CD14-positive monocyte (primary cell): ENCODE data around the gene DTNB. TPM values are rescaled to one million over a fixed set of nuclear protein-coding genes. Genes with fewer than 3 reads are reported as not detected.

ENCODE experiments used
- DNase-seq, 3 donors: peaks; one replicate each; pipeline ENCODE4 v3.0.0-alpha.2; 2011 to 2022
- H2AFZ ChIP-seq: 2 replicates; pipeline ENCODE4 v1.6.0; 2012; ENCODE audit warnings: mild to moderate bottlenecking, low read depth, low read length, inconsistent platforms; ENCODE audit not compliant: insufficient read depth, poor library complexity, severe bottlenecking
- H3K27ac ChIP-seq, 2 donors: 1 replicate in 1 of 2; 2 replicates in 1 of 2; pipeline ENCODE4 v1.5.1; 2012 to 2013; ENCODE audit warnings: low read length in 2 of 2, control low read depth in 1 of 2, inconsistent platforms in 1 of 2, low read depth in 1 of 2, mild to moderate bottlenecking in 1 of 2
- H3K27me3 ChIP-seq, 2 donors: one replicate each; pipeline versions ENCODE4 v1.6.0 to v1.6.1; 2011 to 2013; ENCODE audit warnings: low read length in 2 of 2; ENCODE audit not compliant: control insufficient read depth in 2 of 2, insufficient read depth in 2 of 2
- H3K36me3 ChIP-seq, 2 donors: replicated peaks in 1 of 2; 1 replicate in 1 of 2; 2 replicates in 1 of 2; pipeline versions ENCODE4 v1.5.1 to v1.6.1; 2012 to 2013; ENCODE audit warnings: low read length in 2 of 2, control low read depth in 1 of 2, inconsistent platforms in 1 of 2, mild to moderate bottlenecking in 1 of 2; ENCODE audit not compliant: insufficient read depth in 2 of 2, control insufficient read depth in 1 of 2
- H3K4me1 ChIP-seq, 2 donors: 1 replicate in 1 of 2; 2 replicates in 1 of 2; pipeline versions ENCODE4 v1.5.1 to v1.6.1; 2012 to 2013; ENCODE audit warnings: low read length in 2 of 2, control low read depth in 1 of 2, inconsistent platforms in 1 of 2, mild to moderate bottlenecking in 1 of 2, moderate library complexity in 1 of 2; ENCODE audit not compliant: insufficient read depth in 2 of 2, control insufficient read depth in 1 of 2
- H3K4me2 ChIP-seq: replicated peaks from 2 replicates; pipeline ENCODE3; 2012; ENCODE audit warnings: low read length, moderate library complexity, mild to moderate bottlenecking; ENCODE audit not compliant: poor library complexity, severe bottlenecking; ENCODE audit errors: extremely low read depth
- H3K4me3 ChIP-seq, 3 experiments: fragments of 200-600 bp in 1 of 3; sonication (generic) in 1 of 3; replicated peaks in 1 of 3; 1 replicate in 2 of 3; 2 replicates in 1 of 3; pipeline ENCODE4 v1.5.1; 2011 to 2013; ENCODE audit warnings: low read length in 3 of 3, mild to moderate bottlenecking in 3 of 3, control low read depth in 2 of 3, low read depth in 2 of 3, inconsistent platforms in 1 of 3, moderate library complexity in 1 of 3
- H3K79me2 ChIP-seq: 2 replicates; pipeline ENCODE4 v1.6.0; 2012; ENCODE audit warnings: mild to moderate bottlenecking, control low read depth, inconsistent platforms, low read length, moderate library complexity; ENCODE audit not compliant: insufficient read depth
- H3K9ac ChIP-seq: 2 replicates; pipeline ENCODE4 v1.6.0; 2017; ENCODE audit warnings: low read length, mild to moderate bottlenecking; ENCODE audit not compliant: insufficient read depth, poor library complexity, severe bottlenecking
- H3K9me3 ChIP-seq, 2 donors: replicated peaks in 1 of 2; 1 replicate in 1 of 2; 2 replicates in 1 of 2; pipeline versions ENCODE4 v1.5.1 to v1.6.1; 2012 to 2013; ENCODE audit warnings: low read length in 2 of 2, control low read depth in 1 of 2; ENCODE audit not compliant: control insufficient read depth in 1 of 2, insufficient read depth in 1 of 2
- H4K20me1 ChIP-seq: 2 replicates; pipeline ENCODE4 v1.6.0; 2012; ENCODE audit warnings: mild to moderate bottlenecking, low read length, control low read depth, moderate library complexity; ENCODE audit not compliant: insufficient read depth
- H3K27ac Mint-ChIP-seq, 7 donors: one replicate each; pipeline ENCODE4 v1.8.0; 2020; ENCODE audit warnings: mild to moderate bottlenecking in 7 of 7, mixed read lengths in 7 of 7, moderate library complexity in 6 of 7, inconsistent platforms in 2 of 7
- H3K27me3 Mint-ChIP-seq, 3 donors: one replicate each; pipeline ENCODE4 v1.8.0; 2021 to 2022; ENCODE audit warnings: low read depth in 3 of 3, mild to moderate bottlenecking in 3 of 3, mixed read lengths in 3 of 3, moderate library complexity in 3 of 3, inconsistent platforms in 1 of 3
- H3K36me3 Mint-ChIP-seq, 2 donors: one replicate each; pipeline ENCODE4 v1.8.0; 2020; ENCODE audit warnings: mixed read lengths in 2 of 2, inconsistent platforms in 1 of 2, mild to moderate bottlenecking in 1 of 2
- H3K4me1 Mint-ChIP-seq: one replicate; pipeline ENCODE4 v1.8.0; 2020; ENCODE audit warnings: mild to moderate bottlenecking, mixed read lengths
- H3K4me3 Mint-ChIP-seq, 2 donors: one replicate each; pipeline ENCODE4 v1.8.0; 2020; ENCODE audit warnings: mild to moderate bottlenecking in 2 of 2, mixed read lengths in 2 of 2, moderate library complexity in 1 of 2
- H3K9me3 Mint-ChIP-seq, 7 donors: one replicate each; pipeline ENCODE4 v1.8.0; 2020 to 2022; ENCODE audit warnings: mixed read lengths in 7 of 7, mild to moderate bottlenecking in 6 of 7, moderate library complexity in 6 of 7, inconsistent platforms in 2 of 7
- CTCF ChIP-seq: fragments of 200-600 bp; IDR thresholded peaks from one replicate; pipeline ENCODE4 v1.8.0; 2022; ENCODE audit warnings: antibody characterized with exemption, mild to moderate bottlenecking
- WGBS: methylation state at CpG from one replicate; pipeline ENCODE4 v1.1.5; 2013; ENCODE audit warnings: missing lambda C conversion rate; ENCODE audit not compliant: insufficient coverage; 5-methylcytosine and 5-hydroxymethylcytosine counted together
- intact Hi-C, 2 donors: fragments of 100-400 bp; cut with micrococcal nuclease; formaldehyde crosslinking; loops; one replicate each; pipeline versions ENCODE4 v1.15.0 to v1.15.1; 2023
- polyA plus RNA-seq, 3 donors: library from polyadenylated mRNA; depleted of rRNA in 1 of 3; unstranded in 2 of 3; stranded (reverse) in 1 of 3; fragments of 300-500 nt in 2 of 3; fragments of >200 nt in 1 of 3; fragmentation: Illumina TruSeq in 2 of 3; gene quantifications; 1 replicate in 2 of 3; 2 replicates in 1 of 3; pipeline ENCODE4 v1.2.3, GENCODE V29; 2012 to 2021

DTNB gene
- polyA plus RNA-seq, 3 donors = 3.0 to 4.2 (median 3.3) TPM

GRCh38 chr2:25354116-25354515 is 319.3 kb downstream of the DTNB start:
- H3K79me2 ChIP-seq = no peaks in the 10 kb centered on the region
- H3K4me2 ChIP-seq = no peak overlapping the region
- H3K9ac ChIP-seq = no peak overlapping the region
- H3K4me3 Mint-ChIP-seq = no peak overlapping the region
- peaks cover 11 to 17% (median 15%) of the 10 kb centered on the region in 3 donors for H3K27me3 Mint-ChIP-seq
- H3K27ac Mint-ChIP-seq = no peak overlapping the region
- peaks cover 0 to 7% of the 10 kb centered on the region in 2 donors for H3K9me3 ChIP-seq
- peaks cover 17% of the 10 kb centered on the region for H3K4me1 Mint-ChIP-seq
- no peaks in the 10 kb centered on the region for H3K36me3 ChIP-seq
- H3K4me1 ChIP-seq = peaks cover 10 to 11% of the 10 kb centered on the region in 2 donors
- no peak overlapping the region for H3K4me3 ChIP-seq
- H3K36me3 Mint-ChIP-seq = no peaks in the 10 kb centered on the region
- no peak overlapping the region for H2AFZ ChIP-seq
- no peaks in the 10 kb centered on the region for H4K20me1 ChIP-seq
- no peak for DNase-seq
- no peak for TF ChIP-seq CTCF
- peaks cover 5 to 13% (median 10%) of the 10 kb centered on the region in 7 donors for H3K9me3 Mint-ChIP-seq
- intact Hi-C loops = no loop called here
- 95% methylated on average over 2 of the region's 6 CpGs for WGBS
- no peak overlapping the region for H3K27ac ChIP-seq
- H3K27me3 ChIP-seq = no peaks in the 10 kb centered on the region

GRCh38 chr2:25349397-25349796 is 324.0 kb downstream of the DTNB start:
- no peak for TF ChIP-seq CTCF
- Mint-ChIP-seq H3K4me1 (peaks cover 13% of the 10 kb centered on the region), H3K27ac (no peak overlapping the region), H3K36me3 (no peaks in the 10 kb centered on the region), H3K27me3 (peaks cover 8 to 15% (median 15%) of the 10 kb centered on the region in 3 donors), H3K9me3 (peaks cover 5 to 13% (median 9%) of the 10 kb centered on the region in 7 donors), H3K4me3 (no peak overlapping the region)
- intact Hi-C loops = loop anchor here in 1 of 2 donors (10.0 kb wide), 1 partner anchor 75 kb away; no protein-coding TSS in a partner anchor
- Histone ChIP-seq H3K79me2 (no peaks in the 10 kb centered on the region), H3K4me3 (no peak overlapping the region), H3K27me3 (no peaks in the 10 kb centered on the region), H3K9me3 (peaks cover 0 to 7% of the 10 kb centered on the region in 2 donors), H3K27ac (no peak overlapping the region), H3K9ac (no peak overlapping the region), H3K4me2 (no peak overlapping the region), H4K20me1 (no peaks in the 10 kb centered on the region), H2AFZ (no peak overlapping the region), H3K4me1 (peaks cover 10 to 12% of the 10 kb centered on the region in 2 donors), H3K36me3 (no peaks in the 10 kb centered on the region)
- DNase-seq = no peak
- WGBS = 71% methylated on average over 7 of the region's 7 CpGs
